DOHH2 (cell line): ENCODE measurements around the gene GALNT13.

ENCODE experiments used
- H3F3A ChIP-seq: fragments of 200-600 bp; sonication (generic), shearing (Covaris generic); 2 replicates; pipeline ENCODE4 v1.6.0; 2016; ENCODE audit warnings: antibody characterized with exemption, mild to moderate bottlenecking; ENCODE audit not compliant: control insufficient read depth, insufficient read depth
- H3K27ac ChIP-seq: fragments of 200-600 bp; sonication (generic); 2 replicates; pipeline ENCODE4 v1.5.1; 2014; ENCODE audit warnings: low read depth, mild to moderate bottlenecking, low read length, moderate library complexity
- H3K27me3 ChIP-seq: fragments of 200-600 bp; sonication (generic); 2 replicates; pipeline ENCODE4 v1.6.1; 2014; ENCODE audit warnings: mild to moderate bottlenecking, low read length, mixed read lengths; ENCODE audit not compliant: control insufficient read depth
- H3K36me3 ChIP-seq: fragments of 200-600 bp; sonication (generic); 2 replicates; pipeline ENCODE4 v1.6.1; 2014; ENCODE audit warnings: mild to moderate bottlenecking, low read length, moderate library complexity, mixed read lengths; ENCODE audit not compliant: control insufficient read depth
- H3K4me1 ChIP-seq: fragments of 200-600 bp; sonication (generic); 2 replicates; pipeline ENCODE4 v1.6.1; 2014; ENCODE audit warnings: mild to moderate bottlenecking, low read length, mixed read lengths; ENCODE audit not compliant: control insufficient read depth
- H3K4me2 ChIP-seq: fragments of 200-600 bp; sonication (generic); 2 replicates; pipeline ENCODE4 v1.6.0; 2014; ENCODE audit warnings: mild to moderate bottlenecking, low read length, moderate library complexity
- H3K4me3 ChIP-seq: fragments of 200-600 bp; sonication (generic); 2 replicates; pipeline ENCODE4 v1.5.1; 2014; ENCODE audit warnings: mild to moderate bottlenecking, low read length, mixed read lengths
- H3K79me2 ChIP-seq: fragments of 200-600 bp; sonication (generic); 2 replicates; pipeline ENCODE4 v1.6.1; 2014; ENCODE audit warnings: mild to moderate bottlenecking, low read length, mixed read lengths; ENCODE audit not compliant: control insufficient read depth
- H3K9me2 ChIP-seq: fragments of 200-600 bp; sonication (generic); replicated peaks from 2 replicates; pipeline ENCODE4 v1.6.1; 2014; ENCODE audit warnings: mild to moderate bottlenecking, low read length, mixed read lengths; ENCODE audit not compliant: control insufficient read depth
- H3K9me3 ChIP-seq: fragments of 200-600 bp; sonication (generic); 2 replicates; pipeline ENCODE4 v1.6.1; 2014; ENCODE audit warnings: antibody characterized with exemption, low read length, mixed read lengths; ENCODE audit not compliant: control insufficient read depth, insufficient read depth
- H4K20me1 ChIP-seq: fragments of 200-600 bp; sonication (generic); 2 replicates; pipeline ENCODE4 v1.6.0; 2014; ENCODE audit warnings: low read depth, mild to moderate bottlenecking, antibody characterized with exemption, low read length, moderate library complexity; ENCODE audit not compliant: control insufficient read depth, insufficient read depth
- EZH2phosphoT487 ChIP-seq: fragments of 200-600 bp; sonication (generic); IDR thresholded peaks from 2 replicates; pipeline ENCODE4 v1.6.1; 2017; ENCODE audit warnings: borderline replicate concordance, mild to moderate bottlenecking, antibody characterized with exemption, low read length, moderate library complexity, mixed read lengths
- TF ChIP-seq, protein P1 (sequence below): fragments of 200-600 bp; sonication (generic); IDR thresholded peaks from one replicate; pipeline ENCODE4 v1.5.1; 2014; ENCODE audit warnings: antibody characterized with exemption, mild to moderate bottlenecking, low read depth, low read length; ENCODE audit not compliant: poor library complexity, severe bottlenecking

The GALNT13 gene

DNA sequence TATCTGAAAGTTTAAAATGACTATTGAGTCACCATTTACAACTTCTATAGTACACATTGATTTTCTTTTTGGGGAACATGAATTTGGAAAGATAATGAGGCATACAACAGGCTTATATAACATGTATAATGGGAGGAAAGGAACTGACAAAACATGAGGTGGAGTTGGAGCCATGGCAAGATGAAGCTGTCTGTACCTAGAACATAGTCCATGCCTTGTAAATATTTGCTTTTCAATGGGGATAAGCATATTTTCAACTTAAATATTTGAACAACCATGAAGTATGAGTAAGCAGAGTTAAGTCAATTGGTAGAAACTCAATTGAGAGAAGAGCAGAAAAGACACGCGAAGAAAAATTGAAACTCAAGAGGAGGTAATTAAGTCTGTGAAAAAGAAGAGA, 37.1 kb upstream of the GALNT13 start:
- Histone ChIP-seq H4K20me1 (no peaks in the 10 kb centered on the region), H3K4me1 (no peaks in the 10 kb centered on the region)
- no peak for TF ChIP-seq EZH2phosphoT487
- TF ChIP-seq, protein P1, sequence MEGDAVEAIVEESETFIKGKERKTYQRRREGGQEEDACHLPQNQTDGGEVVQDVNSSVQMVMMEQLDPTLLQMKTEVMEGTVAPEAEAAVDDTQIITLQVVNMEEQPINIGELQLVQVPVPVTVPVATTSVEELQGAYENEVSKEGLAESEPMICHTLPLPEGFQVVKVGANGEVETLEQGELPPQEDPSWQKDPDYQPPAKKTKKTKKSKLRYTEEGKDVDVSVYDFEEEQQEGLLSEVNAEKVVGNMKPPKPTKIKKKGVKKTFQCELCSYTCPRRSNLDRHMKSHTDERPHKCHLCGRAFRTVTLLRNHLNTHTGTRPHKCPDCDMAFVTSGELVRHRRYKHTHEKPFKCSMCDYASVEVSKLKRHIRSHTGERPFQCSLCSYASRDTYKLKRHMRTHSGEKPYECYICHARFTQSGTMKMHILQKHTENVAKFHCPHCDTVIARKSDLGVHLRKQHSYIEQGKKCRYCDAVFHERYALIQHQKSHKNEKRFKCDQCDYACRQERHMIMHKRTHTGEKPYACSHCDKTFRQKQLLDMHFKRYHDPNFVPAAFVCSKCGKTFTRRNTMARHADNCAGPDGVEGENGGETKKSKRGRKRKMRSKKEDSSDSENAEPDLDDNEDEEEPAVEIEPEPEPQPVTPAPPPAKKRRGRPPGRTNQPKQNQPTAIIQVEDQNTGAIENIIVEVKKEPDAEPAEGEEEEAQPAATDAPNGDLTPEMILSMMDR = no peak

DNA sequence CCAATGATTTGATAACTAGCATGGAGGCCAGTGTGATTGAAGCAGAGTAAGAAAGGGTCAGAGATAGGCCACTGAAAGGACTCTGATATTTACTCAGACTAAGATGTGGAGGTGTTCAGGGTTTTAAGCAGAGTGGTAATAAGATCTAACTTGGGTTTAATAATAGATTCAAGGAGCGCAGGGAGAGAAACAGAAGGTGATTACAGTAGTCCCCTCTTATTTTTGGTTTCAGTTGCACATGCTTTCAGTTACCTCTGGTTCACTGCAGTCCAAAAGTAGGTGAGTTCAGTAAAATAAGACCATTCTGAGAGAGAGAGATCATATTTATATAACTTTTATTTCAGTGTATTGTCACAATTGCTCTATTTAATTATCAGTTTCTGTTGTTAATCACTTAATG, 13.5 kb upstream of the GALNT13 start:
- no peak overlapping the region for H3K4me2 ChIP-seq
- H3K9me2 ChIP-seq = no peaks in the 10 kb centered on the region
- H3F3A ChIP-seq = no peaks in the 10 kb centered on the region
- H3K9me3 ChIP-seq = no peaks in the 10 kb centered on the region
- no peaks in the 10 kb centered on the region for H3K36me3 ChIP-seq
- no peaks in the 10 kb centered on the region for H3K79me2 ChIP-seq
- H3K4me1 ChIP-seq = no peaks in the 10 kb centered on the region
- no peak for TF ChIP-seq EZH2phosphoT487
- TF ChIP-seq, protein P1 = no peak
- H4K20me1 ChIP-seq = no peaks in the 10 kb centered on the region
- no peak overlapping the region for H3K4me3 ChIP-seq
- no peak overlapping the region for H3K27ac ChIP-seq
- H3K27me3 ChIP-seq = no peaks in the 10 kb centered on the region

More for the DNA sequence above, 37.1 kb upstream of the GALNT13 start:
- Histone ChIP-seq H3K9me3 (no peaks in the 10 kb centered on the region), H3K4me2 (no peak overlapping the region), H3K4me3 (no peak overlapping the region), H3K36me3 (no peaks in the 10 kb centered on the region), H3K27ac (no peak overlapping the region), H3K27me3 (no peaks in the 10 kb centered on the region), H3K9me2 (no peaks in the 10 kb centered on the region), H3F3A (no peaks in the 10 kb centered on the region), H3K79me2 (no peaks in the 10 kb centered on the region)

DNA sequence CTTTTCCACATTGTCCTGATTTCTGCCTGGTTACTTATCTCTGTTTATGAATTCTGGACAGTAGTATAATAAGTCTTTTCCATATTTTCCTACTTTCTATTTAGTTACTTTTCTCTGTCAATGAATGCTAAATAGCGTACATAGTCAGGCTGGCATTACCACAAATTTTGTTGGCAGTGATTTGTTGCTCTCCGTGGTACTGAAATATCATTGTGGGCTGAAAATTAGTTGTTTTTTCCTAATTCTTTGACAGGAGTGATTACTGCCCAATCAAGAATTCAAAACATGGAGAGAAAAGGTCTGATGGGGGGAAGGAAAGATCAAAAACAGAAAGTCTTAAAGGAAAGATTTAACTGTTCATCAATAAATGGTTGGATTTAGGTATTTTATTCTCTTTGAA, 7.7 kb upstream of the GALNT13 start:
- Histone ChIP-seq H3K4me2 (no peak overlapping the region), H3F3A (no peaks in the 10 kb centered on the region), H3K27ac (no peak overlapping the region), H3K4me3 (no peak overlapping the region), H4K20me1 (no peaks in the 10 kb centered on the region), H3K79me2 (no peaks in the 10 kb centered on the region), H3K27me3 (no peaks in the 10 kb centered on the region), H3K4me1 (no peaks in the 10 kb centered on the region), H3K36me3 (no peaks in the 10 kb centered on the region), H3K9me2 (no peaks in the 10 kb centered on the region), H3K9me3 (no peaks in the 10 kb centered on the region)
- no peak for TF ChIP-seq EZH2phosphoT487
- TF ChIP-seq, protein P1 = no peak

DNA sequence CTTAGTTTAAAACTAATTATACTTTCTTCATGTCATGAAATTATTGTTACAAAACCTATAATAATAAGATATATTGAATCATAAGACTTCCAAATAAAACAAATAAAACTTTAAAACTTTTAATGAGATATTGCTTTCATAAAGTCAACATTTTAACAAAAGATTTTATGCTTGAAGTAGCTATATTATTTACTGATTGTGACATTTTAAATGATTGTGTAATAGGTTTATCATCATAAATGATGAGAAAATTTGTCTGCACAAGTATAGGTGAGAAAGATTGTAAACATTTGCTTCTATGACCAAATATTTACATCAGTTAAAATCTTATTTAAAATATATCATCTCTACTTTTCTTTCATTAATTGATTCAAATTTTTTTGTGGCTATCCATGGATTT, 5.1 kb upstream of the GALNT13 start:
- H3K9me3 ChIP-seq = peaks cover 4% of the 10 kb centered on the region; the same call in 1 of the 2 replicates
- no peak overlapping the region for H3K4me2 ChIP-seq

More for the DNA sequence above, 5.1 kb upstream of the GALNT13 start:
- H3K79me2 ChIP-seq = no peaks in the 10 kb centered on the region
- H3K9me2 ChIP-seq = no peaks in the 10 kb centered on the region
- H3K4me1 ChIP-seq = no peaks in the 10 kb centered on the region
- H3K27ac ChIP-seq = no peak overlapping the region
- no peaks in the 10 kb centered on the region for H4K20me1 ChIP-seq
- H3K4me3 ChIP-seq = no peak overlapping the region
- H3K36me3 ChIP-seq = no peaks in the 10 kb centered on the region
- TF ChIP-seq EZH2phosphoT487 = no peak
- TF ChIP-seq, protein P1 = no peak
- H3F3A ChIP-seq = no peaks in the 10 kb centered on the region
- H3K27me3 ChIP-seq = no peaks in the 10 kb centered on the region
